H1 (cell line): Measurements from ENCODE around the gene KLF4. TPM values are rescaled to one million over a fixed set of nuclear protein-coding genes. Genes with fewer than 3 reads are reported as not detected.
A peak's percentile ranks its signal among the peaks of the same experiment; 100 is the strongest.

ENCODE experiments used
- CTCF ChIA-PET: fragments of 300-600 bp; sonication (Branson Sonifier 250); formaldehyde crosslinking; loops from one replicate; lab custom pipeline; 2021; ENCODE audit not compliant: partially characterized antibody; lab: Charles Lee
- POLR2A ChIA-PET: fragments of 300-600 bp; sonication (Branson Sonifier 250); formaldehyde crosslinking; loops from one replicate; lab custom pipeline; 2021; ENCODE audit warnings: inconsistent platforms; ENCODE audit not compliant: partially characterized antibody; lab: Charles Lee
- DNase-seq, 2 experiments: peaks; one replicate each; pipeline versions ENCODE4 v3.0.0 to v3.0.0-alpha.2; 2010 to 2022; ENCODE audit warnings: low spot score in 2 of 2, low read depth in 1 of 2, mixed read lengths in 1 of 2
- FAIRE-seq: peaks from 2 replicates; lab custom pipeline; 2011; peaks lifted over from hg19 to GRCh38; lab: Jason Lieb, UNC
- H2AFZ ChIP-seq: 2 replicates; pipeline ENCODE4 v1.8.1; 2012; ENCODE audit warnings: low read length, inconsistent platforms
- H2AK5ac ChIP-seq: 2 replicates; pipeline ENCODE4 v1.6.1; 2013; ENCODE audit warnings: low read depth, low read length
- H2BK120ac ChIP-seq: replicated peaks from 2 replicates; pipeline ENCODE3; 2013; ENCODE audit warnings: low read depth, low read length, inconsistent platforms
- H2BK12ac ChIP-seq: 2 replicates; pipeline ENCODE4 v1.6.1; 2013; ENCODE audit warnings: low read depth, low read length
- H2BK15ac ChIP-seq: 2 replicates; pipeline ENCODE4 v1.6.1; 2013; ENCODE audit warnings: low read length
- H2BK20ac ChIP-seq: 2 replicates; pipeline ENCODE4 v1.6.1; 2013; ENCODE audit warnings: low read length
- H2BK5ac ChIP-seq: 2 replicates; pipeline ENCODE4 v1.6.1; 2013; ENCODE audit warnings: low read depth, low read length
- H3K14ac ChIP-seq: 2 replicates; pipeline ENCODE4 v1.6.1; 2013; ENCODE audit warnings: inconsistent platforms; ENCODE audit not compliant: insufficient read length
- H3K18ac ChIP-seq: 2 replicates; pipeline ENCODE4 v1.6.1; 2013; ENCODE audit warnings: low read length; ENCODE audit errors: extremely low read depth
- H3K23ac ChIP-seq: 2 replicates; pipeline ENCODE4 v1.6.1; 2013; ENCODE audit warnings: inconsistent platforms; ENCODE audit not compliant: insufficient read length
- H3K23me2 ChIP-seq: 2 replicates; pipeline ENCODE4 v1.6.1; 2013; ENCODE audit warnings: low read depth, low read length
- H3K27ac ChIP-seq: 2 replicates; pipeline ENCODE4 v1.6.1; 2011; ENCODE audit warnings: low read depth, low read length, inconsistent platforms
- H3K27me3 ChIP-seq, 4 experiments: replicated peaks in 1 of 4; 1 replicate in 1 of 4; 2 replicates in 3 of 4; pipeline versions ENCODE4 v1.6.1 to v1.8.1; 2011 to 2013; ENCODE audit warnings: low read length in 3 of 4, mild to moderate bottlenecking in 3 of 4, inconsistent platforms in 2 of 4, mixed read lengths in 2 of 4, moderate library complexity in 1 of 4; ENCODE audit not compliant: control insufficient read depth in 3 of 4, insufficient read depth in 3 of 4; ENCODE audit errors: extremely low read depth in 1 of 4
- H3K36me3 ChIP-seq, 4 experiments: 2 replicates each; pipeline versions ENCODE4 v1.6.1 to v1.8.1; 2011 to 2013; ENCODE audit warnings: mild to moderate bottlenecking in 4 of 4, low read length in 3 of 4, moderate library complexity in 2 of 4, control low read depth in 1 of 4, inconsistent platforms in 1 of 4; ENCODE audit not compliant: insufficient read depth in 4 of 4, control insufficient read depth in 2 of 4
- H3K4ac ChIP-seq: replicated peaks from 2 replicates; pipeline ENCODE3; 2013; ENCODE audit warnings: low read length, low read depth, mixed read lengths, inconsistent platforms; ENCODE audit not compliant: insufficient read length
- H3K4me1 ChIP-seq, 4 experiments: replicated peaks in 1 of 4; 1 replicate in 1 of 4; 2 replicates in 3 of 4; pipeline versions ENCODE4 v1.6.1 to v1.8.1; 2011 to 2013; ENCODE audit warnings: low read length in 3 of 4, inconsistent platforms in 2 of 4, mixed read lengths in 1 of 4; ENCODE audit not compliant: insufficient read depth in 4 of 4, control insufficient read depth in 3 of 4
- H3K4me2 ChIP-seq, 2 experiments: 2 replicates each; pipeline versions ENCODE4 v1.6.1 to v1.8.1; 2011 to 2013; ENCODE audit warnings: low read depth in 2 of 2, low read length in 2 of 2, control low read depth in 1 of 2, inconsistent platforms in 1 of 2, mild to moderate bottlenecking in 1 of 2; ENCODE audit not compliant: insufficient read depth in 1 of 2
- H3K4me3 ChIP-seq, 4 experiments: fragments of 200-600, 300-600 bp in 1 of 4; sonication (generic), shearing (Covaris generic), sonication (Bioruptor Twin) in 1 of 4; 2 replicates each; pipeline versions ENCODE4 v1.5.1 to v1.8.1; 2011 to 2016; ENCODE audit warnings: low read length in 4 of 4, low read depth in 3 of 4, control low read depth in 2 of 4, inconsistent platforms in 2 of 4, mild to moderate bottlenecking in 2 of 4, mixed read lengths in 1 of 4, moderate library complexity in 1 of 4; ENCODE audit not compliant: insufficient read depth in 2 of 4; ENCODE audit errors: extremely low read depth in 1 of 4
- H3K56ac ChIP-seq: replicated peaks from 2 replicates; pipeline ENCODE3; 2013; ENCODE audit warnings: low read depth, mild to moderate bottlenecking, mixed read lengths, low read length, inconsistent platforms; ENCODE audit not compliant: insufficient read length
- H3K79me1 ChIP-seq: 2 replicates; pipeline ENCODE4 v1.6.1; 2013; ENCODE audit warnings: low read depth, low read length, control low read depth
- H3K79me2 ChIP-seq, 2 experiments: 2 replicates each; pipeline versions ENCODE4 v1.6.1 to v1.8.1; 2012 to 2013; ENCODE audit warnings: low read length in 2 of 2, mild to moderate bottlenecking in 2 of 2, inconsistent platforms in 1 of 2; ENCODE audit not compliant: insufficient read depth in 2 of 2, control insufficient read depth in 1 of 2
- H3K9ac ChIP-seq, 4 experiments: replicated peaks in 1 of 4; 1 replicate in 1 of 4; 2 replicates in 3 of 4; pipeline versions ENCODE4 v1.6.1 to v1.8.1; 2011 to 2013; ENCODE audit warnings: low read depth in 3 of 4, low read length in 3 of 4, control low read depth in 2 of 4, mild to moderate bottlenecking in 2 of 4, moderate library complexity in 2 of 4, inconsistent platforms in 1 of 4; ENCODE audit errors: extremely low read depth in 1 of 4
- H3K9me3 ChIP-seq, 2 experiments: 2 replicates each; pipeline versions ENCODE4 v1.6.1 to v1.8.1; 2012 to 2013; ENCODE audit warnings: mild to moderate bottlenecking in 2 of 2, moderate library complexity in 2 of 2, control low read depth in 1 of 2, inconsistent platforms in 1 of 2, low read depth in 1 of 2, low read length in 1 of 2, mixed read lengths in 1 of 2; ENCODE audit not compliant: insufficient read depth in 2 of 2
- H4K20me1 ChIP-seq, 2 experiments: replicated peaks in 1 of 2; 2 replicates each; pipeline versions ENCODE3 to v1.8.1; 2011 to 2013; ENCODE audit warnings: inconsistent platforms in 2 of 2, low read length in 2 of 2, mild to moderate bottlenecking in 1 of 2; ENCODE audit not compliant: insufficient read depth in 2 of 2, control insufficient read depth in 1 of 2
- H4K5ac ChIP-seq: 2 replicates; pipeline ENCODE4 v1.6.1; 2013; ENCODE audit warnings: low read length, low read depth, mixed read lengths, inconsistent platforms; ENCODE audit not compliant: insufficient read length
- H4K8ac ChIP-seq: 2 replicates; pipeline ENCODE4 v1.8.0; 2013; ENCODE audit warnings: mild to moderate bottlenecking, moderate library complexity, low read length, inconsistent platforms; ENCODE audit not compliant: insufficient read depth; ENCODE audit errors: extremely low read depth
- H4K91ac ChIP-seq: replicated peaks from 2 replicates; pipeline ENCODE3; 2013; ENCODE audit warnings: low read length, mixed read lengths, inconsistent platforms; ENCODE audit not compliant: insufficient read length
- E2F6 ChIP-seq: IDR thresholded peaks from 2 replicates; pipeline ENCODE4 v1.6.1; 2012; ENCODE audit warnings: inconsistent platforms
- HDAC2 ChIP-seq, 2 experiments: fragments of 300-600 bp in 1 of 2; sonication (generic) in 1 of 2; IDR thresholded peaks; 2 replicates each; pipeline ENCODE4 v1.6.1; 2011 to 2012; ENCODE audit warnings: low read depth in 2 of 2, low read length in 2 of 2, mild to moderate bottlenecking in 2 of 2, moderate library complexity in 2 of 2, borderline replicate concordance in 1 of 2, inconsistent platforms in 1 of 2
- KDM4A ChIP-seq: IDR thresholded peaks from one replicate; pipeline ENCODE4 v1.7.1; 2012; ENCODE audit warnings: low read depth, mild to moderate bottlenecking, moderate library complexity, low read length, inconsistent platforms; ENCODE audit not compliant: severe bottlenecking
- RNF2 ChIP-seq: fragments of 200-900, 300-1000 bp; sonication (generic); IDR thresholded peaks from 2 replicates; pipeline ENCODE4 v1.7.1; 2016; ENCODE audit warnings: borderline replicate concordance, low read depth, mild to moderate bottlenecking, antibody characterized with exemption, low read length; ENCODE audit not compliant: poor library complexity, severe bottlenecking; ENCODE audit errors: missing control alignments
- SUZ12 ChIP-seq: fragments of 200-600 bp; sonication (generic); IDR thresholded peaks from 2 replicates; pipeline ENCODE4 v1.6.1; 2012; ENCODE audit warnings: mild to moderate bottlenecking, inconsistent platforms, low read length, moderate library complexity, mixed read lengths
- WGBS, 2 experiments: shearing (Covaris generic) in 1 of 2; methylation state at CpG; one replicate each; pipeline versions ENCODE4 v1.1.6 to v1.1.7; 2013 to 2015; ENCODE audit warnings: low lambda C conversion rate in 2 of 2, mixed read lengths in 2 of 2, inconsistent platforms in 1 of 2, low coverage in 1 of 2, missing lambda C conversion rate in 1 of 2; ENCODE audit not compliant: insufficient replicate concordance in 2 of 2, insufficient coverage in 1 of 2, insufficient read length in 1 of 2; ENCODE audit errors: extremely low coverage in 1 of 2, missing lambda C conversion rate in 1 of 2; 5-methylcytosine and 5-hydroxymethylcytosine counted together
- polyA plus RNA-seq, 7 experiments: library from polyadenylated mRNA; depleted of rRNA in 3 of 7; stranded (reverse) in 5 of 7; unstranded in 2 of 7; fragments of >200 nt in 5 of 7; fragments of 200-250 nt in 2 of 7; gene quantifications; 1 replicate in 5 of 7; 2 replicates in 1 of 7; 4 replicates in 1 of 7; pipeline versions ENCODE4 v1.2.1 to v1.2.3, GENCODE V29; 2011 to 2013; ENCODE audit warnings: missing spikeins in 2 of 7, mixed read lengths in 2 of 7
- total RNA-seq: library from RNA; stranded (reverse); fragmentation: NEBNext Ultra II Directional; extraction: Animal tissue kit (Norgen Biotek cat#: 25700); gene quantifications from 2 replicates; pipeline ENCODE4 v1.2.1, GENCODE V29; 2021

The KLF4 gene
- total and polyA plus RNA-seq, 2 of the 8 experiments (the other 6 are each of a cell fraction or from before 2014, with no cell fraction given) = 0.77 to 2.8 TPM

- no peak overlapping the region for H2BK15ac ChIP-seq
Observed at GRCh38 chr9:107489144-107489673, 360 bp downstream of the KLF4 start.

More at GRCh38 chr9:107489144-107489673, 360 bp downstream of the KLF4 start:
- peaks cover 21 to 53% (median 48%) of the 10 kb centered on the region in 4 experiments for H3K27me3 ChIP-seq
- peak overlapping the region; percentile 89 for H3K4me2 ChIP-seq
- peaks cover 0 to 5% (median 0%) of the 10 kb centered on the region in 4 experiments; a peak in 2 of 8 replicates for H3K36me3 ChIP-seq
- no peak overlapping the region for H2BK12ac ChIP-seq
- no peak overlapping the region for H2BK120ac ChIP-seq
- FAIRE-seq (no peak), DNase-seq (no peak)
- ChIA-PET POLR2A (interaction anchor here (1.0 to 2.3 kb wide), 5 partner anchors 12 to 319 kb away, joined by 3 to 6 read pairs (median 3); no protein-coding TSS in a partner anchor), CTCF (interaction anchor here (0.7 to 3.4 kb wide), 6 partner anchors 11 to 1176 kb away, joined by 3 to 23 read pairs (median 8); no protein-coding TSS in a partner anchor)
- 2% methylated on average over 15 of the region's 46 CpGs; no CpG with 5 or more reads in 1 of the 2 experiments for WGBS, 2 experiments
- H2BK5ac ChIP-seq = no peak overlapping the region
- H2AFZ ChIP-seq = no peak overlapping the region
- H3K4me3 ChIP-seq = peak overlapping the region; percentile 50 to 69 (median 60)
- TF ChIP-seq KDM4A (peak; percentile 16), HDAC2 (IDR thresholded peaks at IDR 0.05; ENCODE audit: borderline replicate concordance in 1 of 2, low read depth in 2 of 2, low read length in 2 of 2) (0 out of 4 replicates have a peak, but pooled peaks of 1 of the 2 experiments have one; percentile 4), SUZ12 (no peak), RNF2 (peak; percentile 11), E2F6 (peak; percentile 60)
- peaks cover 4 to 7% of the 10 kb centered on the region in 2 experiments for H4K20me1 ChIP-seq
- peak overlapping the region in 2 of 4 experiments; percentile 34 to 54; a peak in 3 of 7 replicates for H3K9ac ChIP-seq
- H4K91ac ChIP-seq = no peak overlapping the region
- H3K4ac ChIP-seq = no peak overlapping the region
- no peak overlapping the region for H2BK20ac ChIP-seq
- H3K4me1 ChIP-seq = peaks cover 0 to 22% (median 13%) of the 10 kb centered on the region in 4 experiments; a peak in 6 of 7 replicates
- H3K27ac ChIP-seq = no peak overlapping the region
- no peak overlapping the region for H3K56ac ChIP-seq
- no peak overlapping the region for H3K23ac ChIP-seq
- no peak overlapping the region for H4K5ac ChIP-seq
- no peak overlapping the region for H4K8ac ChIP-seq
- no peak overlapping the region for H2AK5ac ChIP-seq
- no peak overlapping the region for H3K18ac ChIP-seq
- H3K79me2 ChIP-seq = no peaks in the 10 kb centered on the region
- no peak overlapping the region for H3K14ac ChIP-seq
- no peaks in the 10 kb centered on the region for H3K9me3 ChIP-seq
- H3K79me1 ChIP-seq = no peaks in the 10 kb centered on the region
- H3K23me2 ChIP-seq = peaks cover 32% of the 10 kb centered on the region
